ENCODE data around the gene GIPC1. TPM values are rescaled to one million over a fixed set of nuclear protein-coding genes. Genes with fewer than 3 reads are reported as not detected.

The GIPC1 gene
- total and polyA plus RNA-seq, 9 of the 15 experiments (the other 6 are each of a cell fraction or from before 2014, with no cell fraction given), result 0.49 to 54.7 (median 24.8) TPM

DNA sequence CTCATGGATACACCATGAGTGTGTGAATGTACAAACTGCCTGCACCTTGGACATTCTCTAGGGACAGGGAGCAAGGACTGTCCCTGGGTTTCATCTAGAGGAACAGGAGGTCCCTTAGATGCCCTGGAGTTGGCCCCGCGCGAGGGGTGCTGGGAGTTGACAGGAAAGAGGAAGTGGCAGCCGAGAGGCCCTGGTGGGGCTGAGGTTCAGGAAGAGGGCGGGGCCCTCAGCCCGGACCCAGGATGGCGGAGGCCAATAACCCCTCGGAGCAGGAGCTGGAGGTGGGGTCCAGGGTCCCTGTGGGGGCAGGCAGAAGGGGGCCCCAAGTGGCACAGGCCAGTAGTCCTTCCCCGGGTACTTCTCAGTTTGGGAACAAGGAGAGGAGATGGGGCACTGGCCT, 55.9 kb downstream of the GIPC1 start (continued):
- TF ChIP-seq ZNF436 (CRISPR knock-in tag; IDR thresholded peaks at IDR 0.05), result no peak
- no peak for TF ChIP-seq SAFB (IDR thresholded peaks at IDR 0.05; ENCODE audit: borderline replicate concordance, low read depth, low read length)
- TF ChIP-seq HDAC2 (IDR thresholded peaks at IDR 0.05), result peak; percentile 60; the same call in 1 of the 2 replicates
- peak; percentile 61 for TF ChIP-seq POLR2A (conservative IDR thresholded peaks at IDR 0.05)
- no peak for TF ChIP-seq CREB3L1 (IDR thresholded peaks at IDR 0.05; ENCODE audit: borderline replicate concordance, low read depth)
- no peak for TF ChIP-seq TCF3 (CRISPR knock-in tag; IDR thresholded peaks at IDR 0.05)
- no peak for TF ChIP-seq ZNF696 (CRISPR knock-in tag; conservative IDR thresholded peaks at IDR 0.05)
- no peak for TF ChIP-seq ZNF384 (IDR thresholded peaks at IDR 0.05; ENCODE audit: low read depth, low read length)
- TF ChIP-seq, protein P1, sequence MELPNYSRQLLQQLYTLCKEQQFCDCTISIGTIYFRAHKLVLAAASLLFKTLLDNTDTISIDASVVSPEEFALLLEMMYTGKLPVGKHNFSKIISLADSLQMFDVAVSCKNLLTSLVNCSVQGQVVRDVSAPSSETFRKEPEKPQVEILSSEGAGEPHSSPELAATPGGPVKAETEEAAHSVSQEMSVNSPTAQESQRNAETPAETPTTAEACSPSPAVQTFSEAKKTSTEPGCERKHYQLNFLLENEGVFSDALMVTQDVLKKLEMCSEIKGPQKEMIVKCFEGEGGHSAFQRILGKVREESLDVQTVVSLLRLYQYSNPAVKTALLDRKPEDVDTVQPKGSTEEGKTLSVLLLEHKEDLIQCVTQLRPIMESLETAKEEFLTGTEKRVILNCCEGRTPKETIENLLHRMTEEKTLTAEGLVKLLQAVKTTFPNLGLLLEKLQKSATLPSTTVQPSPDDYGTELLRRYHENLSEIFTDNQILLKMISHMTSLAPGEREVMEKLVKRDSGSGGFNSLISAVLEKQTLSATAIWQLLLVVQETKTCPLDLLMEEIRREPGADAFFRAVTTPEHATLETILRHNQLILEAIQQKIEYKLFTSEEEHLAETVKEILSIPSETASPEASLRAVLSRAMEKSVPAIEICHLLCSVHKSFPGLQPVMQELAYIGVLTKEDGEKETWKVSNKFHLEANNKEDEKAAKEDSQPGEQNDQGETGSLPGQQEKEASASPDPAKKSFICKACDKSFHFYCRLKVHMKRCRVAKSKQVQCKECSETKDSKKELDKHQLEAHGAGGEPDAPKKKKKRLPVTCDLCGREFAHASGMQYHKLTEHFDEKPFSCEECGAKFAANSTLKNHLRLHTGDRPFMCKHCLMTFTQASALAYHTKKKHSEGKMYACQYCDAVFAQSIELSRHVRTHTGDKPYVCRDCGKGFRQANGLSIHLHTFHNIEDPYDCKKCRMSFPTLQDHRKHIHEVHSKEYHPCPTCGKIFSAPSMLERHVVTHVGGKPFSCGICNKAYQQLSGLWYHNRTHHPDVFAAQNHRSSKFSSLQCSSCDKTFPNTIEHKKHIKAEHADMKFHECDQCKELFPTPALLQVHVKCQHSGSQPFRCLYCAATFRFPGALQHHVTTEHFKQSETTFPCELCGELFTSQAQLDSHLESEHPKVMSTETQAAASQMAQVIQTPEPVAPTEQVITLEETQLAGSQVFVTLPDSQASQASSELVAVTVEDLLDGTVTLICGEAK (IDR thresholded peaks at IDR 0.05), result peak; percentile 71
- TF ChIP-seq, protein P1 (CRISPR knock-in tag; IDR thresholded peaks at IDR 0.05), result no peak
- no peak for TF ChIP-seq KAT7 (CRISPR knock-in tag; IDR thresholded peaks at IDR 0.05; ENCODE audit: borderline replicate concordance)
- TF ChIP-seq HMGN3 (IDR thresholded peaks at IDR 0.05; ENCODE audit: borderline replicate concordance, extremely low read depth, insufficient read length, low read depth, low read length), result peak; percentile 48
- TF ChIP-seq SMARCE1 (IDR thresholded peaks at IDR 0.05), result peak; percentile 58; the same call in 1 of the 2 replicates
- TF ChIP-seq CBFA2T3 (IDR thresholded peaks at IDR 0.05), result no peak
- no peak for TF ChIP-seq ZNF140 (CRISPR knock-in tag; IDR thresholded peaks at IDR 0.05)
- no peak for TF ChIP-seq ZSCAN32 (CRISPR knock-in tag; IDR thresholded peaks at IDR 0.05)
- peak; percentile 39 for TF ChIP-seq TAF1 (IDR thresholded peaks at IDR 0.05; ENCODE audit: control insufficient read depth, extremely low read depth, insufficient read depth, low read length, severe bottlenecking)
- TF ChIP-seq DNMT1 (IDR thresholded peaks at IDR 0.05), result no peak
- TF ChIP-seq NUFIP1 (IDR thresholded peaks at IDR 0.05; ENCODE audit: partially characterized antibody), result no peak
- TF ChIP-seq ZKSCAN3 (CRISPR knock-in tag; IDR thresholded peaks at IDR 0.05), result no peak
- TF ChIP-seq HDAC6 (IDR thresholded peaks at IDR 0.05; ENCODE audit: low read depth, low read length), result no peak
- no peak for TF ChIP-seq PHB2 (IDR thresholded peaks at IDR 0.05; ENCODE audit: low read depth)

All from K562 (cell line).